Epithelial cell of prostate (primary cell): ENCODE results near the gene SLC8A3.

ENCODE experiments used
- DNase-seq: peaks from one replicate; pipeline ENCODE4 v3.0.0-alpha.2; 2011; ENCODE audit warnings: low read depth, low spot score
- H3K27ac ChIP-seq: fragments of 450-650 bp; 2 replicates; pipeline ENCODE4 v1.5.1; 2017; ENCODE audit warnings: mild to moderate bottlenecking

SLC8A3 gene

DNA sequence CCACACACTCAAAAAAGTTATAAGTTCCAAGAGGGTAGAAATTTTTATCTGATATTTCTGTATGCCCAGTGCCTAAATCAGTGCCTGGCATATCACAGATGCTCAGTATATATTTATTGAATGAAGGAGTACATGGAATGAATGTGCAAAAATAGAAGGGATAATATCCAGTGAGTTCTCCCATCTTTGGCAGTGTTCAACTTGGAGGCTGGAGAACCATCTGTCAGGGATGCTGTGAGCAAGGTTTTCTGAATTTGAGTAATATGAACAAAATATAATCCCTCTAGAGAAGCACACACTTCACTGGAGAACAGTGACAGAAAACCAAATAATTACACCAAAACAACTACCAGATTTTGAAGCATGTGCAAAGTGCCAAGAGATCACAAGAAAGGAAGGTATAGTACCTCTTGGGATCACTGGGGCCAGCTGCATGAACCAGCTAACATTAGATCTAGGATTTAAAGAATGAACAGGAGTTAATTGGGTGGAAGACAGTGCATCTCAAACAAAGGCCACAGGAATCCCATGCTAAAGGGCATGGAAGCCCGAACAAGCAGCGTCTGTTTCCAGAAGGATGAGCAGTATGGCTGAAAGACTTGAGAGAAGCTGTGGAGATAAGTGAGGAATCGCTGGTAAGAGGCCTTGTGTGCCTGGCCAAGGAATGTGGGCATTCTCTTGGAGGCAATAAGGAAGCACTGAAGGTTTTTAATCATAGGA lies 11.5 kb downstream of the SLC8A3 start:
- DNase-seq, result no peak
- no peak overlapping the region for H3K27ac ChIP-seq

DNA sequence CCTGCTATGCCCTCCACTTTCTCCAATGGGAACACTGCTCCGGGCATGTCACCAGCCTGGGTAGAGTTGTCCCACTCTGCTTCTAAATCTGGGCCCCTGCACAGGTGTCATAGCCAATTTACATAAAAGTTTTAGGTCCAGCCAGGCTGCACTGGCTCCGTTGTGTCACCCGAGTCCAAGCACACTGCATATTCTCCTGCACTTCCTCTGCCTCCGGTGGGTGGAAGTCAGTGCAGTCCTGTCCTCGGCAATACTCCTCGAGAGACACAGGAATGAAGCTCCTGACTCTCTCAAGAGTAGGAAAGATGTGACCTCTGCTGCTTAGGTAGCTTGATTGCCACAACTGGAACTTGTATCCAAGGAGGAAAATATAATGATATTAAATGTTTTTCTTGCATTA lies 15.2 kb downstream of the SLC8A3 start:
- DNase-seq, result no peak
- H3K27ac ChIP-seq, result no peak overlapping the region

DNA sequence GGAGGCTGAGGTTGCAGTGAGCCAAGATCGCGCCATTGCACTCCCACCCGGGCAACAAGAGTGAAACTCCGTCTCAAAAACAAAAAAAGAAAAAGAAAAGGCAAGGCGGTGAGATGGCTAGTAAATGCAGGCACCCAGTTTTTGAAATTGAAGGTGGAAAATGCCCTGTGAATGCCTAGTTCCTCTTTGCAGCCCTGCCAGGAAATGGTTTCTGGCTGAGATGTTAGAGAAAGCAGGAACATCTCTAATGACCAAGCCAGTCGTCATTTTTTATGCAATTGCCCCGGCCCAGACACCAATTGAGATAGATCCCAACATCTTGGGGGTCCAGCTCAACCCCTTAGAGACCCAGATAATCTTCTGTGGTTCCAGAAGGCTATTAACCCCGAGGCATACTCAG lies 17.0 kb downstream of the SLC8A3 start:
- no peak for DNase-seq
- H3K27ac ChIP-seq, result no peak overlapping the region

DNA sequence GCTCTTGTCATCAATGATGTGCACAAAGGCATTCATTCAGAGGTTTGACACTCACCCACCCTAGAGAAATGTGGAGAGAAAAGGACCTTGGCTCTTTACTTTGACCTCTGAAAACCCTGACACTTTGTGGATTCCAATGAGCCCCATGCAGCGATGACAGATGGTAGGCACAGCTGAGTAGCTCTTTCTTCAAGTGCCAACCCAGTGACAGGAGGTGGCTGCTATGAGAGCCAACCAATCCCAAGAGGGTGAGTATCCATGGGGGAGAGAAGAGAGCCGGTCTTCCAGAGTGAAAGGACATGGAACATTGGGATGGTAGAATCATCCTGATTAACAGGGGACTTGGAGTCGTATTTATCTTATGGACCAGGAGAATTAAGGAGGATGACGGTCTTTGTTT lies 17.8 kb downstream of the SLC8A3 start:
- H3K27ac ChIP-seq, result no peak overlapping the region
- no peak for DNase-seq

DNA sequence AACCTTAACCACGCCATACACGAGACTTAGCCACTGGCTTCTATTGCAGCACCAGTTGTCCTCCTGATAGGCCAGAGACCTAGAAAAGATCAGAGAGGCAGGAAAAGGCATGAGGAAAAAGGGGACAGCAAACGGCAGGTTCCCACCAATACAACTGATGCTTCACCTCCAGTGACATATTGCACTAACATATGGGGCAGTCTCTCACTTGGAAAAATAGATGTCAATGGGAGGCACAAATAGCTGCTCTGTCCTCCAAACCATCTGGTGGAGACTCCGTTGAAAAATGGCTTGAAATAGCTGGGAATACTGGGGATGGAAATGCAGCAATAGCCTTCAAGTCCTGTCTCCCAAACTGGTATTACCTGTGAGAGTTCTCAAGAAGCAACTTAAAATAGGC lies 20.3 kb downstream of the SLC8A3 start:
- no peak overlapping the region for H3K27ac ChIP-seq
- DNase-seq, result no peak

DNA sequence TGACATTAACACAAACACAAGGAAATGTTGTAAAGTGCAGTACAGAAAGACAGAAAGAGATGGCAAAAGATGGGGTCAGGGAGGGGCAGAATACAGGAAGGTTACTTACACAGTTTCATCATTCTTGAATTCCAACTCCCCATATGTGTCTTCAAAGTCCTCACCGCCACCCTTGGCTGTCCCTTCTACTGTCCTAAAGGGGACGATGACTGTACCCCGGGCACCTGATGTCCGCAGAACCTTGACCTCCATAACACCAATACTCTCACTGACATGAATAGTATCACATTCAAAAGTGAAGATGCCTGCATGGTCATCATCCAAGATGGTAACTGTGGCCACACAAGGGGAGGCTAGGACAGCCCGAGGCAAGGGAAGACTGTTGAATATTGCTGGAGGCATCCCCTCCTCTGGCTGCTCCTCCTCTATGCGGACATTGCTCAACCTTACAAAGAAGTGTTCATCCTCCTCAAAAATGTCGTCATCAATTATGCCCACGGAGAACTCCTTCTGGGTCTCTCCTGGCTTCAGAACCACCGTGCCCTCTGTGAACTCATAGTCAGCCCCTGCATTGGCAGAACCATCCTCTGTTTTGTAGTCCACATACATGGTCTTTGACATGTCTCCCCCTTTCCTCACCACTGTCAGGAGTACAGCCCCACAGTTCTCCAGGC lies 22.1 kb downstream of the SLC8A3 start:
- DNase-seq, result no peak
- no peak overlapping the region for H3K27ac ChIP-seq

DNA sequence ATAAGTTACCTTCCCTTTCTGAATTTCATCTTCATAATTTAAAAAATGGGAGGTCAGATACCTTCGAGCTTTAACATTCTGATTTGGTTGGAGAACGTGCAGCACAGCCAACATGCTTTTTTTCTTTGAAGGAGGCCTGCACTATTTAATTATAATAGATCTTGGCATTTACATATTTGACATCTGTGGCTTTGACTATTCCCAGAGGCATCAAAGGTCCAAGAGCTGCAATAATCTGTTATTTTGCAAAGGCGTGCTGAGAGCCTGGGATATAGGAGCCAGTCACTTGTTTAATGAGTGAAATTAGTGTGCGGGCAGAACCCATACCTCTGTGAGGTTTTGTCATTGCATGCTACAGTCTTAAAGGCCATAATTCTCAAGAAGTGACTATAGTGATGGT lies 26.4 kb downstream of the SLC8A3 start:
- DNase-seq, result no peak
- no peak overlapping the region for H3K27ac ChIP-seq

DNA sequence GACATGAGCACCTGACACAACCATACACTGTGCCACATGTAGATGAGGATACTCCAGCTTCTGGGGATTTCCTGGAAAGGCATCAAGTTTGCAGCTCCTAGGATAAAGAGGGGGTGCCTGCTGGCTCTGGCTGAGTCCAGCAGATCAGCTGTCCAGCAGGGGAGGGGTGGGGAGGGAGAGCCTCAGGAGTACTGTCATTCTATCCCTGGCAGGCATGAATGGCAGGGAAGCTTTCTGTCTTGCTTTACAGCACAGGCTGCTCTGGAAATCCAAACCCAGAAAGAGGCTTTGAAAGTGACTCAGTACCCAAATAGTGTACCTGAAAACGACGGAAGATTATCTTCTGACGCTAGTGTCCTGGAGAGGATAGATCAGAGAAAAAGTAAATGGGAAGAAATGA lies 32.2 kb downstream of the SLC8A3 start:
- DNase-seq, result no peak
- H3K27ac ChIP-seq, result no peak overlapping the region

DNA sequence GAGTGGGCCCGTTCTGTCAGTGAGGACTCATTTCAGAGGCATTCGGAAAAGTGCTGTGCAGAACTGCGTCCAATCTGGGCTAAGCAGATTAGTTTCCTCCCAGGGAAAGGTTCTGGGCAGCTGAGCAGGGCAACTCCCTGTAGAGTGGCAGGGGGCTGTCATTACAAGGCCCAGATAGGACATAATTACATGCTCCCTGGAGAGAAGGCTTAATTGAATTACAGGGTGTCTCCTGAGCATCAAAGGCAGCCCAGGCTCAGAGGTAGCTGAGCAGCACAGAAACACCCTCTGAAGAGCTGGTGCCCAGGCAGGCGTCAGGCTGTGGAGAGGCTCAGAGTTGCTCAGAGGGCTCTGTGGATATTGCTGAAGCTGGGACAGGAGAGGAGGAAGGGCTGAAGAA lies 36.0 kb downstream of the SLC8A3 start:
- H3K27ac ChIP-seq, result no peak overlapping the region
- no peak for DNase-seq

DNA sequence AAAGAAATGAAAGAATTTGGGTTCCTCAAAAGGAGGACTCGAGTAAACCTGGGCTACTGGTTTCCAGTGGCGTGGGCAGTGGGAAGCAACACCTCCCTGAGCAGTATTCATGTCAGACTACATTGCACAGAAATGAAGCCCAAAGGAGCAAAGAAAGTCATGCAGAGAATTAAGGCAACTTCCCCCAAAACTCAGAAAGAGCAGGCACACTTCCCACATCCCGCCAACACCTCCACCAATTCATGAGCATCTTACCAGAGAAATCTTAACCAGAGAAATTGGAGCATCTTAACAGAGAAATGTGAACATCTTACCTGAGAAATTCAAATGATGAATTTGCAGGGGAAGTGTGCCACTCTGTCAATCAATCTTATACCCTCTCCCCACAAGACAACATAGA lies 36.7 kb downstream of the SLC8A3 start:
- no peak overlapping the region for H3K27ac ChIP-seq
- DNase-seq, result no peak

DNA sequence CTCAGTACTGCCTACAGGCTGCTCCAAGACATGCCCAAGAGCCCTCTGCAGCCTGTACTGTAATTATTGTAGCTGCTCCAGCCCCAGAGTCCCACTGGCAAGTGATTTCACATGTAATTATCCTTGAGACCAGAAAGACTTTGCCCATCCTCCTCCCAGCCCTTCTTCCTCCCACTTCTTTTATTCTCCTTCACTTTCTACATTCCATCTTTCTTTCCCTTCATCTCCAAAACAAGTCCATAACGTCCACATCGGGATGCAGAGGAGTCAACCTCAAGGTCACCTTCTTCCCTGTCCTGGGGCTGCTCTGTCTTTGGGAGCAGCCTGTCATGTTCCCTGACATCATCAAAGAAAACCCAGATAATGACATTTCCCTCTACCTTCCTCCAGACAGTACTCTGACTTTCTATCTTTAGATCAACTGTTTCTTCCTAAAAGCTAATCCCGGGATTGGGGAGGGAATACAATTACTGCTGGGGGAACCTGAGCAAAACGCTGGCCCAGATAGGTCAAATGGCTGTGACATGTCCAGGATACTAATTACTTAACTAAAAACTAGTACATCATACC lies 39.1 kb downstream of the SLC8A3 start:
- no peak overlapping the region for H3K27ac ChIP-seq
- no peak for DNase-seq

DNA sequence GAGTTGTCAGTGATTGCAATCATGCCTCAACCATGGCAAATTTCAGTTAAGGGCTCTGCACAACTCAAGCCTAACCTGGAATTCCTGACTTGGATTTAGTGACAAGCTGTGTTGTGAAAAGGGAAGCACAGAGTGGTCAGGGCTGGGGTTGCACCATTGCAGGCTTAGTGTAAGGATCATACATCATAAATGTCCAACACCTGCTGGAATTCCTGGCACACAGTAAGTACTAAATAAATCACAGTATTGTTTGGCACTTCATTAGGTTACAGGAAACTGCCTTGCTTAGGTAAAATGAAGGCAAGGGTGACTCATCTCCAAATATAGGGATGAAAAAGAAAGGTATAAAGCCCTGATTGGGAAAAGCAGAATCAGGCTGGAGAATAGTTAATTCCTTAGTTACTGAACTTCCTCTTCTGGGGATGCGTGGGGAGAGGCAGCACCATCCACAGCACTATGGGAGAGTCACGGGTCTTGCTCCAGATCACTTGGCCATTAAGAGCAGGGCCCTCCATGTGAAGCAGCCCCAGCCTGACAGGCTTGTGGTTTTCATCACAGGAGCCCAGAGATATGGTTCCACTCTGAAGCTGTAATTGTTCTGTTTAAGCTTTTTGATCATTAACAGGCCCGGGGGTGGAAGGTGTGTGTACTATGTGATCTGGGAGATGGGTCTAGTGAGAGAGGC lies 39.7 kb downstream of the SLC8A3 start:
- H3K27ac ChIP-seq, result no peak overlapping the region
- no peak for DNase-seq

DNA sequence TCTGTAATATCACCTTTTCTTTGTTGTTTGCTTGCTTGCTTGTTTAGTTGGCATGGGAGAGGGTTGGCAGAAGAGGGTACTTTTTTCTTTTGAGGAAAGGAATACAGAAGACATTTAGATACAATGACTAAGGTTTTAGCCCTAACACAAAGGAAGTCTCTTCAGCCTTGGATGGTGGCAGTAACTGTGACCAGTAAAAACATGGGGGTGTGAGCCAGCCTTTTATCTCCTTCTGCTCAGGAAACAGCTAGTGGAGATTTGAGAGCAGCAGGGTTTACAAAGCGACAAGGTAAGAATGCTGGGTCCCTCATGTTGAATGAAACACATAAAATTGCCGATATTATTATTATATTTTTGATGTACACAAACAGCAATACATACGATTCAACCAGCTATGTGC lies 40.4 kb downstream of the SLC8A3 start:
- no peak overlapping the region for H3K27ac ChIP-seq
- DNase-seq, result no peak

DNA sequence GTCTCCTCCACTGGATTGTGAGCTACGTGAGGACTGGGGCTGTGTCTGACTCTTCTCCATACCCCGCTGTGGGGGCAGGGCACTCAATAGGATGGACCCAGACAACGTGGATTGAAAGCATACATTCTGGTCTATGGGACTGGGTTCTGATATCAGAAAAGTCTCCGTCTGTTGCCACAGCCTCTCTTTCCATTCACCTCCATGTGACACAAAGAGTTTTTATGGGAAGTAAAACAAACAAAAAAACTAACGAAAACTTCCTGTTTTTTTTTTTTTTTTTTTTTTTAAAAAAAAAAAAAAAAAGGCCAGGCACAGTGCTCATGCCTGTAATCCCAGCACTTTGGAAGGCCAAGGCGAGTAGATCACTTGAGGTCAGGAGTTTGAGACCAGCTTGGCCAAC lies 44.7 kb downstream of the SLC8A3 start:
- H3K27ac ChIP-seq, result no peak overlapping the region
- no peak for DNase-seq

DNA sequence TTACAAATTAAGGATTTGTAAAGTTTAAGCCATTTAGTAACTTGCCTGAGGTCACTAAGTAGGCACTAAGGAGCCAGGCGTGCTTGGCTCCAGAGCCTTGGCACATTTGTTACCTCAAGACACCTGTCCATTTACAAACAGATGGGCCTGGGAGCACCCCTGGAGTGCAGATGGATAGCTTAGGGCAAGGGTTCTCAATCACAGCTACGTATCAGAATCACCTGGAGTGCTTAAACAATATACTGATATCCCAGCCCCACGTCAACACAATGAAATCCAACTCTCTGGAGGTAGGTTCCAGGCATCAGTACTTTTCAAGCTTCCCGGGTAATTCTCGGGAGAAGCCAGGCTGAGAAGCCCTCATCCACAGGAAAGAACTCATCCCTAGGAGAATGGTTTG lies 45.4 kb downstream of the SLC8A3 start:
- no peak for DNase-seq
- H3K27ac ChIP-seq, result no peak overlapping the region

DNA sequence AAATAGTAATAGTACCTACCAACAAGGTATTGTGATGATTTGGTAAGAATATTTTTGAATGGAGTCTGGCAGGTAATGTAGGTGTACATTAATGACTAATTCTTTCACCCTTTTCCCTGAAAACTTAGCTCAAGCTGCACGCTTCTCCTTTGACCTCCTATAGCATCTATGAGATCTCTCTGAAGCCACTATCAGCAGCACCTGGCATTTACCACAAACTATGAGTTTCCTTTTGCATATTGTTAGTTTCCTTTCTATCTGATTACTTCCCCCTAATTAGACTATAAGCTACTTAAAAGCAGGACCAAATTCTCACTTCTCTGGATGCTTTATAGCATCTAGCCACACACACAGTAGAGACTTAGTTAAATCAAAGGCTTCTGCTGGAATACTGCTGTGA lies 48.1 kb downstream of the SLC8A3 start:
- H3K27ac ChIP-seq, result no peak overlapping the region
- no peak for DNase-seq

DNA sequence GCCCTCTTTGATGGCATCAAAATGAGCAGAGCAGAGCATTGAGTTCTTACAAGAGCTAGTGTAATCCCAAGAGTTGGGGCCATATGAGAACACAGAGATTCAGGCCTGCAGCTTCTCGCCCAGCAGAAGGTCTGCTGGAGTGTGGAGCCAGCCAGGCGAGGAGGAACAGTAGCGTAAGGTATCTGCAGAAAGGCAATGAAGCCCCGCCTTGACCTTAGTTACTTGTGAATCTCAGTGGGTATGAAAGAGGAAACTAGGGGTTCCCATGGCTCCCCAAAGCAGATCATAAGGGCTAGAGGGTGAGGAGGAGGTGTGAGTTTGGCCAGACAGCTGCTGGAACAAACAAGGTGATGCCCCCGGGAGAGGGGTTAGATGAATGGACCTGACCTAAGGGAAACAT lies 49.4 kb downstream of the SLC8A3 start:
- H3K27ac ChIP-seq, result no peak overlapping the region
- no peak for DNase-seq

DNA sequence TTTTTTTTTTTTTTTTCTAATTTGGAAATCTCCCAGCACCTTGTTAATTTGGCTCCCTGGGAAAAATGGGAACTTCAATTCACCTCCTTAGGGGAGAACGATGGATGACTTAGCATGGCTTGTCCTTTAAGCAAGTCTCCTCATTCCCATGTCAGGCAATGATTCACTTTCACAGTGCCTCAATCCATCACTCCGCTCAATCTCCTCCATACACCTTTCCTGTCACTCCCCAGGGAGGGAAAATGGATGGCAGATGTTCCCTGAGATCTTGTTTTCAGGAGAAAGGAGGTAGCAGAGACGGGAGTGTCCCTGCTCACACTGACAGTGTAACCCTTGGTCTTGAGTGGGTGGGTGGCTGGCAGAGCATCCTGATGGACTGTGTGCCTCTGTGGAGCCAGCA lies 51.0 kb downstream of the SLC8A3 start:
- DNase-seq, result no peak
- H3K27ac ChIP-seq, result no peak overlapping the region

DNA sequence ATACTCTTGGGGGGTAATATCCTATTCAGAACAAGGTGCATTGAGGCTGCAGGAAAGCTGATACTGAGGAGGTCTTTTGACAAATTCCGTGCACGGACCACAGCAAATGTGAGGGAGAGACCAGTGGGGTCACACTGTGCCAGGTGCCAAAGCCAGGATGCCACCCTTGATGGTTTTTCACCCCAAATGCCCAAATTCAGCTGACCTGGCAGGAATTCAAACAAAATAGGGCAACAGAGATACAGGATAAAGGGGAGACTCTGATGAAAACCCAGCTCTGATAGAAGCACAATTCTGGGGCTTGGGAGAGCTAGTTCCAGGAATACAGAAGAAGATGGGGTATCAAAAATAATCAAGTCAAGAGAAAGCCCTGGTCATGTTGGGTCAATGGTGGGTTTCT lies 55.3 kb downstream of the SLC8A3 start:
- no peak overlapping the region for H3K27ac ChIP-seq

DNA sequence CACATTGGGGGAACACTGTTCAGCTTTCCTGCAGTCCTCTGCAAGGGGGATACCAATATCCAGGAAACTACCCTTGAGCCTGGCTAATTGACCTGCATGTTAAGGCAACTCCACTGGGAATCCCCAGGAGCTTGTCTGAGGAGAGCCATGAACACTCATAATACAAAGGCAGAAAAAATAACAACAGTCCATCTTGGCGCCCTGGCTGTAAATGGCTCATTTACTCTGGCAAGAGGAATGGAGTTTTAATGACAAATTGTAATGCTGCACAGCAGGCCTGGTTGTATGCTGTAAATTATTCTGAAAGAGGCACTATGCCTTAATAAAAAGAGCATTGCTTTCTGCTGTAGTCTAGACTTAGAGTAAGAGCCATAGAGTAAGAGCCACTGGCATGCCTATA lies 58.3 kb downstream of the SLC8A3 start:
- no peak for DNase-seq

More for the DNA sequence above, 55.3 kb downstream of the SLC8A3 start:
- DNase-seq, result no peak

DNA sequence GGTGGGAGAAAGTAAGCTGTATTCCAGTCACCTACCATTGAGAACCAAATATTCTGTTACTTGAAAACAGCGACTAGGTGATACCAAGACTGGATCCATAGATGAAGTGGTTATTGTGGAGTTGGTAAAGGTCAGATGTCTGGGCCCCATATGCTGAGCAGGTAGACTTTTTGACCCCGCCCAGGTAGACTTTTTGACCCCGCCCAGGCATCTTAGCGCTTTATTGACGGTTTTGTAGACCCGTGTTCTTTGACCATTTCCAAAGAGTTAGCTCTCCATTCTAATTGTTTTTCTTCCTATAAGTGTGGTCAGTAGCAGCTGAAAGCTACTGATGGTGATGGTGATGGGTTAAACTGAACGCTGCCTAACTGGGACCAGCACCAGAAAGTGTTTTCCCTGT lies 61.6 kb downstream of the SLC8A3 start:
- no peak for DNase-seq
- no peak overlapping the region for H3K27ac ChIP-seq

More for the DNA sequence above, 58.3 kb downstream of the SLC8A3 start:
- no peak overlapping the region for H3K27ac ChIP-seq
